HepG2 (cell line): ENCODE measurements around the gene SPIN1.

Experiments
- HOXA5 ChIP-seq: sonication (generic); formaldehyde crosslinking; IDR thresholded peaks from 2 replicates; pipeline ENCODE4 v1.4.0; 2020; ENCODE audit warnings: missing genetic modification reagents
- KLF16 ChIP-seq, 2 experiments: sonication (generic) in 1 of 2; formaldehyde crosslinking in 1 of 2; IDR thresholded peaks; 2 replicates each; pipeline versions ENCODE4 v1.6.1 to v1.8.0; 2016 to 2023; ENCODE audit warnings: missing genetic modification reagents in 2 of 2, missing compliant biosample characterization in 1 of 2
- POLR2A ChIP-seq, 2 experiments: IDR thresholded peaks; 2 replicates each; pipeline ENCODE4 v1.6.1; 2011; ENCODE audit warnings: low read depth in 2 of 2, low read length in 2 of 2, mild to moderate bottlenecking in 1 of 2, moderate library complexity in 1 of 2; ENCODE audit not compliant: insufficient read depth in 1 of 2
- PRDM15 ChIP-seq: sonication (generic); formaldehyde crosslinking; IDR thresholded peaks from 2 replicates; pipeline ENCODE4 v1.4.0; 2020; ENCODE audit warnings: missing genetic modification reagents
- SOX6 ChIP-seq, 2 experiments: fragments of 450-650 bp in 1 of 2; sonication (generic) in 1 of 2; formaldehyde crosslinking in 1 of 2; IDR thresholded peaks; 2 replicates each; pipeline versions ENCODE4 v1.4.0 to v1.6.1; 2017 to 2020; ENCODE audit warnings: antibody characterized with exemption in 1 of 2, mild to moderate bottlenecking in 1 of 2, missing genetic modification reagents in 1 of 2
- ZNF101 ChIP-seq: sonication (generic); formaldehyde crosslinking; IDR thresholded peaks from 2 replicates; pipeline ENCODE4 v1.4.0; 2020; ENCODE audit warnings: mild to moderate bottlenecking, low read depth, missing genetic modification reagents, borderline replicate concordance
- ZNF143 ChIP-seq: sonication (generic); formaldehyde crosslinking; IDR thresholded peaks from 2 replicates; pipeline ENCODE4 v1.4.0; 2020; ENCODE audit warnings: missing genetic modification reagents
- ZNF33A ChIP-seq: sonication (generic); formaldehyde crosslinking; IDR thresholded peaks from 2 replicates; pipeline ENCODE4 v1.5.1; 2020; ENCODE audit warnings: missing genetic modification reagents, mild to moderate bottlenecking, moderate library complexity, borderline replicate concordance
- TF ChIP-seq, protein P1 (sequence below): sonication (generic); formaldehyde crosslinking; IDR thresholded peaks from 2 replicates; pipeline ENCODE4 v1.5.0; 2020; ENCODE audit warnings: mild to moderate bottlenecking, missing genetic modification reagents, moderate library complexity

DNA sequence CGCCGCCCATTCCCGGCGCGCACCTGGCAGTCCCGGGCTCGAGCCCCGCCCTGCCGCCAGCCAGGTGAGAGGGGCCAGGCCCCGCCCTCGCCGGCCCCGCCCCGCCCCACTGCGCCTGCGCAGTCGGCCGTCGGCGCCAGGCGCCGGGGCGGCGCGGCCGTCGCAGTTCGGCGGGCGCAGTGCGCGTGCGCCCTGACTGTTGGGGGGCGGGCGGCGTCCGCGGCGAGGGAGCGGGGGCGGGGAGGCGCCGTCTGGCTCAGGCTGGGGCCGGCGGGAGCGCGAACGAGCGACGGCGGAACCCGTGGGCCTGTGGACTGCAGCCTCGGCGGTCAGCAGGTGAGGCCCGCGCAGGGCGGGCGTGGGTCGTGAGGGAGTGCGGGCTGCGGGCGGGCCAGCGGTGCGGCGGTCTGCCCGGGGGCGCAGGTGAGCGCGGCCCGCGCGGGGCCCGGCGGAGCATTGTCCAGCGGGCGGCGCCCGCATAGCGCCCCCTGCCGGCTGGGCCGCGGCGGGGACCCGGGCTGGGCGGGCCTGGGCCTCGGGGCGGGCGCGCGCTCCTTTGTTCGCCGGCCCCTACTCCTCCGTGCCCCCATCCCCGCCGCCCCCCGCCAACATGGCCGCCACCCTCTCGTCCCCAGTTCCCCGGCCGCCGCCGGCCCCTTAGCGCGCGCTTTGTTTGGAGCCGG lies at the start of gene SPIN1:
- TF ChIP-seq PRDM15 (CRISPR knock-in tag) (no peak), ZNF143 (CRISPR knock-in tag) (no peak), ZNF33A (CRISPR knock-in tag) (no peak), SOX6 (IDR thresholded peaks at IDR 0.05) (no peak), SOX6 (CRISPR knock-in tag; IDR thresholded peaks at IDR 0.05) (no peak), HOXA5 (CRISPR knock-in tag) (no peak), ZNF101 (CRISPR knock-in tag) (no peak), KLF16 (CRISPR knock-in tag; IDR thresholded peaks at IDR 0.05) (no peak), POLR2A (IDR thresholded peaks at IDR 0.05; ENCODE audit: insufficient read depth in 1 of 2, low read depth in 2 of 2, low read length in 2 of 2) (peak in 1 of 2 experiments; percentile 77; a peak in 2 of 4 replicates)
- TF ChIP-seq, protein P1, sequence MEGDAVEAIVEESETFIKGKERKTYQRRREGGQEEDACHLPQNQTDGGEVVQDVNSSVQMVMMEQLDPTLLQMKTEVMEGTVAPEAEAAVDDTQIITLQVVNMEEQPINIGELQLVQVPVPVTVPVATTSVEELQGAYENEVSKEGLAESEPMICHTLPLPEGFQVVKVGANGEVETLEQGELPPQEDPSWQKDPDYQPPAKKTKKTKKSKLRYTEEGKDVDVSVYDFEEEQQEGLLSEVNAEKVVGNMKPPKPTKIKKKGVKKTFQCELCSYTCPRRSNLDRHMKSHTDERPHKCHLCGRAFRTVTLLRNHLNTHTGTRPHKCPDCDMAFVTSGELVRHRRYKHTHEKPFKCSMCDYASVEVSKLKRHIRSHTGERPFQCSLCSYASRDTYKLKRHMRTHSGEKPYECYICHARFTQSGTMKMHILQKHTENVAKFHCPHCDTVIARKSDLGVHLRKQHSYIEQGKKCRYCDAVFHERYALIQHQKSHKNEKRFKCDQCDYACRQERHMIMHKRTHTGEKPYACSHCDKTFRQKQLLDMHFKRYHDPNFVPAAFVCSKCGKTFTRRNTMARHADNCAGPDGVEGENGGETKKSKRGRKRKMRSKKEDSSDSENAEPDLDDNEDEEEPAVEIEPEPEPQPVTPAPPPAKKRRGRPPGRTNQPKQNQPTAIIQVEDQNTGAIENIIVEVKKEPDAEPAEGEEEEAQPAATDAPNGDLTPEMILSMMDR (CRISPR knock-in tag) = peak; percentile 22; the same call in 1 of the 2 replicates
